HG03103 (cell line): ENCODE results near the gene ARHGAP28.
"Not testable (repeated sequence)": the region's sequence is repeated elsewhere in the genome, so short reads cannot be mapped to it uniquely, and the experiment has no call there.

Source experiments
- ATAC-seq: cut with Tn5 transposase; IDR thresholded peaks from one replicate; pipeline ENCODE4 v1.9.1; 2021; ENCODE audit warnings: low read depth; ENCODE audit not compliant: unreplicated experiment

Gene ARHGAP28

DNA sequence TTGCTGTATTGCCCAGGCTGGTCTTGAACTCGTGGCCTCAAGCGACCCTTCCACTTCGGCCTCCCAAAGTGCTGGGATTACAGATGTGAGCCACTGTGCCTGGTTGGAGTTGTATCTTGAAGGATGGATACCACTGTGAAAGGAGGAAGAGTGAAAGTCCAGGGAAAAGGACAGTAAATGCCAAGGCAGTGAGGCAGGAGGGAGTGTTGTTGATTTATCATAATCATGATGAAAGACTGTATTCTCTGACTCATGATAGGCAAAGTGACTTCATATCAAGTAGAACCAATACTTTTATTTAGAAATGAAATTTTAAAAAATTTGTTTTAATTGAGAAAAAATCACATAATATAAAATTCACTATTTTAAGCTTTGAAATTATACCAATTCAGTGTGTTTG, 162.3 kb downstream of the ARHGAP28 start:
- ATAC-seq, result no peak

DNA sequence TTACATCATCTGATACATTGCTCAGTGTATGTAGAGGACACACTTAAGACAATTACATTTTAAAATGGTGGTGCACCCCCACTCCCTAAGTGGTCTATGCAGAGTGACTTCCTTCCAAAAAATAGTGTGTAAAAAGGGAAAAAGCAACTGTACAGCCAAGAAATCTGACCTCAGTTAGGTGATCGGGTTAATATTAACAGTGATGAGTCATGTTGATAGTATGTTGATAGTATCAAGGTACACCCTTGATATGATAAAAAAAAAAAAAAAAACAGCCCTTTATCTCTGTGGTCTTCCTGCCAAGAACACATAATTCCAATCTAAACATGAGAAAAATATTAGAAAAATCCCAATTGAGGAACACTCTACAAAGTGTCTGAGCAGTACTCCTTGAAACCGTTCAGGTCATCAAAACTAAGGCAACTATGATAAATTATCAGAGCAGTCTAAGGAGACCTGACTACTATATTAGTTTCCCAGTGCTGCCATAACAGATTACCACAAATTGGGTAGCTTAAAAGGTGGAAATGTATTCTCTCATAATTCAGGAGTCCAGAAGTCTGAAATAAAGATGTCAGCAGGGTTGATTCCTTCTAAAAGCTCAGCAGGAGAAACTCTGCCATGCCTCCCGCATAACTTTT, 171.9 kb downstream of the ARHGAP28 start:
- no peak for ATAC-seq

DNA sequence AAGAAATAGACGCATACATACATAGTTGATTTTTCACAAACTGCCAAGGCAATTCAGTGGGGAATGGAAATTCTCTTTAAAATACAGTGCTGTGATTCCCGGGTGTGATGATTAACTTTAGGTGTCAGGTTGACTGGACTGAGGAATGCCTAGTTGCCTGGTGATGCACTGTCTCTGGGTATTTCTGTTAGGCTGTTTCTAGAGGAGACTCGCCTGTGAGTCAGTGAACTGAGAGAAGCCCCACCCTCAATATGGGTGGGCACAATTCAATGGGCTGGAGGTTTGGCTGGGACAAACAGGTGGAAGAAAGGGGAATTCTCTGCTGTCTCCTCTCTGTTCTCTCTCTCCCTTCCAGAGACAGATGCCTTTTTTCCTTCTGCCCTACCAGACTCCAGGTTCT, 187.6 kb downstream of the ARHGAP28 start:
- ATAC-seq, result no peak

DNA sequence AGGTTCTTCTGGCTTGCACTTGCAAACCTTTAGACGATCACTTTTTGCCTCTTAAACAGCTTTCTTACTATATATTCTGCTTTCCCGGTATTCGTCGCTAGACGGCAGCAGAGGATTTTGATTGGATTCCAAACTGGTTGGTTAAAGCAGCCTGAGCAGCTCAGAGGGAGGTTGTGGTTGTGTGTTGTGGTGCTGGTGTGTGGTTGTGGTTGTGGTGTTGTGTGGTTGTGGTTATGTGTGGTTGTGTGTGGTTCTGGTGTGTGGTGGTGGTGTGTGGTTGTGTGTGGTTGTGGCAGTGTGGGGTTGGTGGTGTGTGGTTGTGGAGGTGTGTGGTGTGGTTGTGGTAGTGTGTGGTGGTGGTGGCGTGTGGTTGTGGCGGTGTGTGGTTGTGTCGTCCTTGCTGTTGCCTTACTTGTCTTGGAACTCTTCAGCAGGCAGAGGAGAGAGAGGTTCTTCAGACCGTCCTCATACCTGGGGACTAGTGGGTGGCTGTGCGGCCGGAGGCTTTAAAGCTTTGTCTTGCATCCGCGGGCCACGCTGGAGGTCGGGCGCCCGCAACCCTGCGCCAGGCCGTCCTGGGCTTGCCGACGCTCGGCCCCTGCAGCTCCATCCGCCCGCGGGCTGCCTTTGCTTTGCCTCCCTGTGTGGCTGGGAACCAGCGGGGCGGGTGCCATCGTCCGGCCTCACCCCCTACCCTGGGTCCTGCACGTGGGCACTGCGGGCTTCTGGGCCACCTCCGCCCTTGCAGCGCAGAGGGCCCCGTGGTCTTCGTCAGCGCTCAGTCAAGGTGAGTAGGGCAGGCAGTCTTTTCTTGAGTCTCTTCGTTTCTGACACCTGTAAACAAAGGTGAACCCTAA, 190.8 kb downstream of the ARHGAP28 start:
- no peak for ATAC-seq

DNA sequence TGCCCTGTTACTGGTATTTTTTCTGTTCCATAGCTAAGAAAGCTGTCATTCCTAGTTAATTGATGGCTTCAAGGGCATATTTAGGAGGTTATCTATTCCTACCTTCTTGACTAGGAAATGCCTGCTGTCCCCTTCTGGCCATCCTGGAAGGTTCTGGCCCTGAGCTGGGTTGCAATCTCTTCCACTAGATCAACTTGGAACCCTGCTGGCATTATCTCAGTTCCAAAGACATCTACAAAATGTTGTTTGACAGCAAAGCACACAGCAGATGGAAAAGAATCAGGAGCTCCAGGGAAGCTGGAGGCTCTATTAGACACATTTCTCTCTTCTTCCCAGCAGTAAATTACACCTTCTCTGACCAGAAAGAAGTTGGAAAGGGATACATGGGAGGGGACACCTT, 192.1 kb downstream of the ARHGAP28 start:
- ATAC-seq, result no peak

DNA sequence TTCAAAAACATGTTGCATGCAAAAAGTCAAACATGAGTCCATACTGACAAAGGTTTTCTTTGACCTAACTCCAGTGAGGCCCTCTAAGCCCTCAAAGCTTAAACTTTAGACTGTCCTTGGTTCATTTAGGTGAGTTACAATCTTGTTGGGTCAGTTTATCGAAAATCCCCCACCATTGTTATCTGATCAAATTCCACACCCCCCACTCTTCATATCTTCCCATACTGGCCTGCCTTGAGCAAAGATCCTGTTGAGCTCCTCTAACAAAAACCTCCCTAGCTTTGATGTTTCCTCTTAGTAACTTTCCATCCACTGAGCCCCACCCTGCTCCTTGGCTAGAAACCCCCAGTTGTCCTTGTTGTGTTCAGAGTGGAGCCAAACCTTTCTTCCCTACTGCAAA, 193.7 kb downstream of the ARHGAP28 start:
- no peak for ATAC-seq

DNA sequence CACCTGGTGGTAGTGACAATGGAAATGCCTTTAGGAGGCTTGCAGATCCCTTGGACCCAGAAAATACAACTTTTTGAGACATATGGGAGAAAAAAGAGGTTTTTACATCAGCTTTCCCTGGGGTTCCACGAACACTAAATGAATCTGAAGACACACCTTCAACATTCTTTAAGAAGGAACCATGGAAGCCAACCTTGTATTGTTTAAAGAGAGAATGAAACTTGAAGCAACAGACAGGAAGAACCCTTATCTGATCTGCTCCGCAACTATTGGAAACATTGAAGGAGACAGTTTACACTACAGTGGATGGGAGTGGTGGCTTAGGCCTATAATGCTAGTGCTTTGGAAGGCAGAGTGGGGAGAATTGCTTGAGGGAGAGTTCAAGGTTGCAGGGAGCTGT, 197.6 kb downstream of the ARHGAP28 start:
- ATAC-seq, result no peak

DNA sequence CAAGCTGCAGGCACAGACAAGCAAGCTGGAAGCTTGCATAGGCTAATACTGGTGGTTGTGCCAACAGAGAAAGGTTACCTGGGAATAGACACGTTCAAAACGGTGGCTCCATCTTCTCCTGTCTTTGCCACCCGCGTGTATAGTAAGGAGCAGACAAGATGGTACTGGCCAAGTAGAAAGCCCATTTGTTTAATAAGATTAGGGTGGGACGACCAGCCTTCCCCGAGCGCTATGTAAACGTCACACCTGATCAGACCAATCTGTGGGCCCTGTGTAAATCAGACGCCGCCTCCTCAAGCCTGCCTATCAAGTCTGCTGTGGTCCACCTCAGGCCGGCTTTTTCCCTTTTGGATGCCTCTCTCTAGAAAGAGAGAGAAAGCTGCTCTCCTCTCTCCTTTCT, 198.8 kb downstream of the ARHGAP28 start:
- no peak for ATAC-seq

DNA sequence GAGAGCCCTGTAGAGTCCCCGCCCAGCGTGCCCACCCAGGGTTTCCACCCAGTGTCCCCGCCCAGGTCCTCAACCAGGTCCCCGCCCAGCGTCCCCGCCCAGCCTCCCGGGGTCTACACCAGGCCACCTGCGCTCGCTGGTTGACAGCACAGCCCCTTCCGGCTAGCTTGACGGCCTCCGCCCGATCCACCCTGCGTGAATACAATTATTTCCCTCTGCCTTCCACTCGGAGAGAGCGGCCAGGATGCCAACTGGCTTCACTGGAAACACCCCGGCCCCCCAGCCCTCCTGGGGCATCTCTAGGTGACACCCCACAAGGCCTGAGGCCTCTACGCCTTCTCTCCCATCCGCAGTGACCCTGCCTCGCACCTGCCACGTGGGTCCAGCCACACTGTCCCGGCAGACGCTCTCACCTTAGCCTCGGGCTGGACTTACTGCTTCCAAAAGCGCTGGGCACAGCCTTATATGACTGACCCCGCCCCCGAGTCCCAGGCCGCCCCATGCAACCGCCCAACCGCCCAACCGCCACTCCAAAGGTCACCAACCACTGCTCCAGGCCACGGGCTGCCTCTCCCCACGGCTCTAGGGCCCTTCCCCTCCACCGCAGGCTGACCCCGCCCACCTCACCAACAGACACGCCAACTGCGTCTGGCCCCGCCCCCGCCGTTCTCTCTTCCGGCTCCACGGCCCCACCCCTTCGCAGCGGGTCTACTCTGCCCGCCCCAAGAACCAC, 200.0 kb downstream of the ARHGAP28 start:
- no peak for ATAC-seq

DNA sequence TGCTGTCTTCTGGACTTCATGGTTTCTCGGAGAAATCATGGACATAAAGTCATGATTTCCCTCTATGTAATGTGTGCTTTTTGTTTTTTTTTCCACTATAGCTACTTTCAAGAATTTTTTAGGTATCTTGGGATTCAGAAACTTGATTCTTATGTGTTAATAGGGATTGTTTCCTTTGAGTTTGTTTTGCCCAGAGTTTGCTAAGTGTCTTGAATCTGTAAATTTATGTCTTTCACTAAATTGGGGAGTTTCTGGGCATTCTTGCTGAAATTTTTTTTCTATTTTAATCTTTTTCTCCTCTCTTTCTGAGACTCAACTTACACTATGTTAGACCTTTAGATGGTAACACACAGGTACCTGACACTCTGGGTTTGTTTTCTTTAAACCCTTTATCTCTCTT, 205.3 kb downstream of the ARHGAP28 start:
- ATAC-seq, result no peak

DNA sequence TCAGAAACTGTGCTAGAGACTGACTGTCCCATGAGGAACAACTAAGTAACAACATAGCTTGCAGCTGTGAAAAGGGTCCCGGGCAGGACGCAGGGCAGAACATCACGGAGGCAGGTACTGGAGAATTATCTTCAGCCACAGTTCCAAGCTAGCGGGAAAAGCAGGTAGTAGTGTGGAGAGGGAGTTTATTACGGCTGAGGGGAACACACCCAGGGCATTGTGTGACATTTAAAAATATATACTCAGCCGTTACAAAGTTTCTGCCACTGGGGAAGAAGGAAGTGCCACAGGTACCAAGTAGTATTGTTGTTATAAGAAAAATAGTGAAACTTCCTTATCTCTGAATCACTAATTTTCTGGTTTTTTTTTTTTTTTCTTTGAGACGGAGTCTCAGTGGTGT, 208.5 kb downstream of the ARHGAP28 start:
- ATAC-seq, result no peak

DNA sequence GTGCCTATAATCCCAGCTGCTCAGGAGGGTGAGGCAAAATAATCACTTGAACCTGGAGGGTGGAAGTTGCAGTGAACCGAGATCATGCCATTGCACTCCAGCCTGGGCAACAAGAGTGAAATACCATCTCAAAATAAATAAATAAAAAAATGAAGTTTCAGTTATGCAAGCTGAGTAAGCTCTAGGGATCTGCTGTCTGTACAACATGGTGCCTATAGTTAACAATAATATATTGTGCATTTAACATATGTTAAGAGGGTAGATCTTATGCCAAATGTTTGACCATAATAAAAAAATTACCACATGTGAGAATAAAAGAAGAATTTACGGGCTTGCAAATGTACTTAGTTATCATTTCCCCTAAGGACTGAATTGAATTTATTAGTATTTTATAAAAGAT, 208.9 kb downstream of the ARHGAP28 start:
- not testable (repeated sequence) for ATAC-seq

DNA sequence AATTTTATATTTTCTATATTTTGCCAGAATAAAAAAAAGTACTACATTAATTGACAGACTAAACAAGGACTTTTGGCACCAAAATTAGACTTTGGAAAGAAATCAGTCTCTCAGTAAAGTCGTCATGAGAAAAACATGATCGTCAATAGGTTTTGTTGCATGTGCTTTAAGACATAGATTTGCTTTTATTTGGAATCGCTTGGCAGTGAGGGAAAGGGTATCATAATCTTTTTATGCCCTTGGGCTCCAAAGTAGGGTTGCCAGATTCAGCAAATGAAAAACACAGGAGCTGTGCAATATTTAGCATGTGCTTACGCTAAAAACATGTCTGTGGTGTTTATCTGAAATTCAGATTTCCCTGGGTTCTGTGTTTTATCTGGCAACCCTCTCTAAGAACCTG, 210.5 kb downstream of the ARHGAP28 start:
- no peak for ATAC-seq

DNA sequence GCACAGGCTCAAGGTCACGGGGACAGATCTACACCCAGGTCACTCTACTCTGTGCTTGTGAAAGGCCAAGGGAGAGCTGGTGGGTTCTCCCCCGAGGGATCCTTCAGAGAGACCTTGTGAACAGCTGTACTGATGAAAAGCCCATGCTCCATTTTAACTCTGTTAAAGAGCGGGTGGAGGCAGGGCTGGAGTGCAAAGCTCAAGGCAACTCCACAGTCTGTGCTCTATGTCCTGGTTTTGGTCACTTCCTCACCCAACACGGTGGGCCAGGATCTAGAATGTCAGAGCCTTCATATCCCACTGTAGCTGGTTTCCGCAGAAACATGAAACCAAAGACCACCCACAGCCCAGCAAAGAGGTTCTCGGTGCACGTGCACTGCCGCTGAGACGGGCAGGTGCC, 210.9 kb downstream of the ARHGAP28 start:
- no peak for ATAC-seq

DNA sequence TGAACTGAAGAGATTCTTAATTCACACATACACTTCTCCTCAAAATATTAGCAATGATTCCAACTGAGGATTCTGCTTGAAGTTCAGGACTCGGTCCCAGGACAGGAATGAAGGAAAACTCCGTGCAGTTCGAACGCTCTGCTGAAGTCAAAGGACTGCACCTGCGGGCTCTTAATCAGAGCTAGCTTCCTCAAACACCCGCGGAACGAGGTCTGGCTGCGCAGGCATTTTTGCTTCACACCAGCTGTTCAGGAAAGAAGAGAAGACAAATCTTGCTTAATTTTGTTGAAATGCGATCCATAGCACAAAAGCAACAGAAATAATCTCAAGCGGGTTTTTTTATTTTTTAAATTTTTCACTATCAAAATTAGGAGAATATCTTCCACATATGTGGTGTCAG, 212.5 kb downstream of the ARHGAP28 start:
- ATAC-seq, result no peak

DNA sequence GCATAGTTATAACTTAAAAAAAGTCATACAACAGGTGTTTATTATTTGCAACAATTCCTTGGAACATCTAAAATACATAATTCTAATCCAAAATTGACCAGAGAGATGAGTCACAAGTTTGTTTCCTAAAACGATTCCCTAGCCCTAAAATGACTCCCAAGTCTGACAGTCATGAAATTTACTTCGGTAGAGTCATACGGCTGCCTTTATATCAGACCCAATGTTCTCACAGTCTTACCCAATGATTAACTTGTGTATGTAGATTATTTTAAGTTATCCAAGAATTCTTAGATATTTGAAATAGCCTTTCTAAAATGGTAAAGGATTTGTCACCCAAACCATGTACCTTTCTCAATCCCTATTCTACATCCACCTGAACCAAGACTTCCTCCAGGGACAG, 213.2 kb downstream of the ARHGAP28 start:
- ATAC-seq, result no peak

DNA sequence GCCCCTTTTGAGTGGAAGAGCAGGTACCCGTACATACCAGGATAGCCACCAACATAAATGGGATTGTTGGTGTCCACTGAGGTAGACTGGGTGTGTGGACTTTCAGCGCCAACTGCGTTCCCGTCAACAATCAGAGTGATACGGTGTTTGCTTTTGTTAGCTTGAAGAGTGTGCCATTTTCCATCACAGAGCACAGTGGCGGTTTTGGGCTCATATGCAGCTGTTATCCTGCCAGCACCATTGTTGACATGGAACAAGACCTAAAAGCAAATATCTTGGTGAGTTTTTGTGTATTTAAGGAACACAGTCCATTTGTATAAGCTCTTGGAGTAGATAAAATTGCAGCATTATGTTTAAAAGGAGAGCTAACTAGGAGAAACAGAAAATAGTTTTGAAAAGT, 213.6 kb downstream of the ARHGAP28 start:
- no peak for ATAC-seq

DNA sequence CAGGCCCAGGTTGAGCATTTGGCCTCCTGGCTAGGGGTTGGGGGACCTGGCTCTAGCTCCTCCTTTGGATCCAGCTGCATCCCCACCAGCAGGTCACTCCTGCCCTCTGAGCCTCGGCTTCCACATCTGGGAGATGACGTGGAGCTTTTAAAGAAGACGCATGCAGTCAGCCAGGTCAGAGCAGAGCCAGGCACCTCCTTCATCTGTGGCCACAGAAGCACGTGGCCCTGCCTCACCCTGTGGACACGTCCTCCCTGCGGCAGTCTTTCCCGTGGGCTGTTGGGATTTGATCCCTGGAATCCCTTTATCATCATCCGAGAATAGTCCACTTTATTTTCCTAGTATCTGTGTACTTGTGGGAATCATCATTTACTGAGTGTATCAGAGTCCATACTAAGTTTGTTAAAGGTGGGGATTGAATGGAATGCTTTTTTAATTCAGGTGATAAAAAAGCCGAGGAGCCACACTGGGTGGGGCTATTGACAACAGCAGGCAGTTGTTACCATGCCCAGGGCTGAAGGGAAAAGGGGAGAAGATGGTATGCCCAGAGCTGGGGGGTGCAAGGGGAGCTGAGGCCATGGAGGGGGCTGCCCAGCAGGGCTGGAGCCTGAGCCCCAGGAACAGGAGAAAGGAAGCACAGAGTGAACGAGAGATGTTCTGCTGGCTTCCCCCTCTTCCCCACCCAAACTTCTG, 218.0 kb downstream of the ARHGAP28 start:
- no peak for ATAC-seq

DNA sequence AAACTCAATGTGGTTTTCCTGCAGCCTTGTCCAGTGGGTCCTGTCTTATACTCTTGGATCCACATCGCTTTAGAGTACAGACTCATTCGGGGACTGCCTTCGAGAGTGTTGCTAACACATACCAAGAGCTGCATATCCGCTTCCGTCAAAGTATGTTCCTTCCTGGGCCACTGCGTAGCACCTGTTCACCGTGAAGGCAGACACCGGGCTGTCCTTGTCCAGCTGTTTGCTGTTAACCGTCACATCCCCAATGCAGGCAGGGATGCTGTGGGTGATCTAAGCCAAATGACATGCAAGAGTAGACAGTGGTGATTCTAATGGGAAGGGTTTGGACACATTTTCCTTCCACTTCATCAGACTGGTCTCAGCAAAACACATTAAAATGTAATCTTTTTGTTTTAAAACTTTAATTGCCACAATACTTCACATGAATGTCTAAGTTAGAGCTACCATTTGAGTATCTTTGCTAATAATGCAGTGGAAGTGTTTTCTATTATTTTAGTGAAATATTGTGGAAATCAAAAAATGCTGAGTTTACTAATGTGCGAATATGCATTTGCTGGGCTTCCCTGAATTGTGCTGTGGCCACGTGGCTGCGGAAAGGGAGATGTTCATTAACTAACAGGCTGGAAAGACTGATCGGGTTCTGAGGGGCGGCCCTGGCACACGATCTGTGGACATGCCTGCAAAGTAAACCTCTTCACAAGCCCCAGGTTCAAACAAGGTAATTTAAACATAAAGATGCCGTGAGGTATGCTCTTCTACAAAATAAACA, 219.0 kb downstream of the ARHGAP28 start:
- no peak for ATAC-seq
